NCI-H524 treated with DMSO at 0.1 percent for 48 hours (cell line): ENCODE data around the gene GPER1.
"Not testable (repeated sequence)": the region's sequence is repeated elsewhere in the genome, so short reads cannot be mapped to it uniquely, and the experiment has no call there.

Source experiments
- DNase-seq: peaks from one replicate; lab custom pipeline; 2025; lab: John Stamatoyannopoulos, UW

The GPER1 gene

DNA sequence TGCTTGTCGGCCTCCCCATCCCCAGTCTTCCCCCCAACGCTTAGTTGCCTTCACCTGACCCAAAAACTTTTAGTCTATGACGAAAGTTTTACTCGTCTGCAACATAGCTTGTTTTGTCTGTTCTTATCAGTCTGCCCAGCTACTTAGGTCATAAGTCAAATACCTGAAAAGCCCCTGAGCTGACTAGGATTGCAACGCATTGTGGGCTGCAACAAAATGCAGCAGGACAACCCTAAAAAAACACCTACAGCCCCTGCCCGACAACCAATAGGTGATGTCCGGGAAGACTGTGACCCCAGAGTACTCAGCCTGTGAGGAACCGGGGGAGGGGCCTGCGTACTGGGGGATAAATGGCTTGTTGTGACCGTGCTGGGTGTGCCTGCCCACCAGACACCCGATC lies 19.3 kb upstream of the GPER1 start:
- no peak for DNase-seq

DNA sequence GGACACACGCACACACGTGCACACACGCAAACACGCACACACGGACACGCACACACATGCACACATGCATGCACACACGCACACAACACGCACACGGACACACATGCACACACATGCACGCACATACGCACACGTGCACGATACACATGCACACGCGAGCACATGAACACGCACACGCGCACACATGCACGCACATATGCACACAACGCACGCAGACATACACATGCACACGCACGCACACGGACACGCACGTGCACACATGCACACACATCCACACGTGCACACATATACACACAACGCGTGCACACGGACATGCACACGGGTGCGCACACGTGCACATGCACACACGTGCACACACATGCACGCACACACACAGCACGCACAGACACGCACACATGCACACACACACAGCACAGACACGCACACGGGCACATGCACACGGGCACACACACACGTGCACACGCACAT lies 17.3 kb upstream of the GPER1 start:
- no peak for DNase-seq

DNA sequence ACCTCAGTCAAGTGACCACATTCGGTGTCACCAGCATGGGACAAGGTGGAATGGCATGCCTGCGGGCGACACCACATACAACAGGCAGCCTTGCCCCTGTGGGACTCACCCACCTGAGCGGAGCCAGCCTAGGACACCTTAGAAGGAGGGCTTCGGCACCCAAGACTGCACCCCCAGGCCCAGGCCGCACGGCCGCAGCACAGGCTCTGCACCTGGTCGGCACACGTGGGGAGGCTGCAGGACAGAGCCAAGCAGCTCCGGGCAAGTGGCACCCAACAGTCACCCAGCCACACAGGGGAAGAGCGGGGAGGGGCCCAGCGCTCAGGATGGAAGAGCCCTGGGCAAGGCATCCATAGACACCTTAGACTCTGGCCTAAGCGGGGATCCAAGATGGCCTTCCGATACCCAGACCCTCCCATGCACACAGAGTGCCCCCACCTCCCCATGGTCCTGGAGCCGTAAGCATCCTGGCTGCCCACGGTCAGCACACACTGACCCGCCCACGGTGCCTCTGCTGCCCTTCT lies 16.1 kb upstream of the GPER1 start:
- no peak for DNase-seq

DNA sequence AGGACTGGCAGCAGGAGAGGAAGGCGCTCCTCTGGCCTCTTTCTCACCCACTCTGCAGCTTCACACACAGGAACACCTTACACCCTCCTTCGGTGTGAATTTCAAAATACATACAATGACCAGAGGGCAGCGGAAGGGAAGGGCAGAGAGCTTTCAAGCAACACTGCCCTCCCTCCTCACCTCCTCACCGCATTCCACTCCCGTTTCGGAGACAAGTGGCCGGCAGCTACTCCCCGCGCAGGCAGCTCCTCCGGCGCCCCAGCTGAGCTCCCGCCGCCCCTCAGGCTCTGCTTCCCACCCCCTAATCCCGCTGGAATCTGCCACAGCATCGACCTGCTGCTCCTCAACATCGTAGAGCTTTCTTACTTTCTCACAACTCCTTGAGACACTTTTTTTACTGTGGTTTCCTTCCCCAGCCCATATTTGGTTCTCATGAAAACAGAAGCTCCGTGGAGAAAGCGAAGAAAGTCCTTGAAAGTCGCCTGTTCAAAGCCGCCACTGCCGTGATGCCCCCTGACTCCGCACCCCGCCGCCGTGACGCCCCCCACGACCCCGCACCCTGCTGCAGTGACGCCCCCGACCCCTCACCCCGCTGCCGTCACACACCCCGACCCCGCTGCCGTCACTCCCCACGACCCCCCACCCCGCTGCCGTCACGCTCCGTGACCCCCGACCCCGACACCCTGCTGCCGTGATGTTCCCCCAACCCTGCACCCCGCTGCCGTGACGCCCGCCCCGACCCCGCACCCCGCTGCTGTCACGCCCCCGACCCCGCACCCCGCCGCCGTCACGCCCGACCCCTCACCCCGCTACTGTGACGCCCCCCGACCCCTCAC lies 14.6 kb upstream of the GPER1 start:
- DNase-seq = no peak

DNA sequence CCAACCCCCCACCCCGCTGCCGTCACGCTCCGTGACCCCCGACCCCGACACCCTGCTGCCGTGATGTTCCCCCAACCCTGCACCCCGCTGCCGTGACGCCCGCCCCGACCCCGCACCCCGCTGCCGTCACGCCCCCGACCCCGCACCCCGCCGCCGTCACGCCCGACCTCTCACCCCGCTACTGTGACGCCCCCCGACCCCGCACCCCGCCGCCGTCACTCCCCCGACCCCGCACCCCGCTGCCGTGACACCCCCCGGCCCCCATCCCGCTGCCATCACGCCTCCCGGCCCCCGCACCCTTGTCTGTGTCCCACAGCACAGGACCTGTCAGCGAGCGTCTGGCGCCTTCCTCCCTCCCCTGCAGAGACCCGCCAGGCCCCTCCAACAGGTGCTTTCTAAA lies 13.9 kb upstream of the GPER1 start:
- DNase-seq = not testable (repeated sequence)

DNA sequence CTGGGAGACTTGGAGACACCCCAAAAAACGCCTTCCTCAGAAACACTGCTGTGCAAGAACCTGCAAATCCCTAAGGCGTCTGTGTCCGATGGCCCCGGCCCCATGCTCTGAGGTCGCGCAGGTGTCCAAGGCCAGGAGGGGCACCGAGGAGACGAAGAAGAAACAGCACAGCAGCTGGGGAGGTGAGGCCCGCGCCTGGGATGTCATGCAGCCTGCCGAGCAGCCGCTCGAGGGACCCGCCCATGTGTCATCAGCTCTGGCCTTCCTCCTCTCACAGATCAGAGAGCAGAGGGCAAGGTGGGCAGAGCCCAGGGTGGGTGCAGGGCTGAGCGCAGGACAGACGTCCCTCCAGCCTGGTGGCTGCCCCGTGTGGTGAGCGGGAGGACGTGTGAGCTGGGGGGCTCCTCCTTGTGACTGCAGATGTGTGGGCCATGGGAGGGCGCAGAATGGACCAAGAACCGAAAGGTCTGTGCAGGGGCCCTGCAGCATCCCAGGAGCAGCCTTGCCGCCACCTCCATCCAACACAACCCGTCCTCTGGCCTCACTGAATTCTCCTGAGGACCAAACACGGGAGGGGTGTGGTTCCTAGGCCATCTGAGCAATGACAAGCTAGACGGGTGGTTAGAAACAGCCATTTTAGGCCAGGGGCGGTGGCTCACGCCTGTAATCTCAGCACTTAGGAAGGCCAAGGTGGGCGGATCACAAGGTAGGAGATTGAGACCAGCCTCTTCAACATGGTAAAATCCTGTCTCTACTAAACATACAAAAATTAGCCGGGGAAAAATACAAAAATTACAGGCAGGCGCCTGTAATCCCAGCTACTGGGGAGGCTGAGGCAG lies 13.1 kb upstream of the GPER1 start:
- no peak for DNase-seq

DNA sequence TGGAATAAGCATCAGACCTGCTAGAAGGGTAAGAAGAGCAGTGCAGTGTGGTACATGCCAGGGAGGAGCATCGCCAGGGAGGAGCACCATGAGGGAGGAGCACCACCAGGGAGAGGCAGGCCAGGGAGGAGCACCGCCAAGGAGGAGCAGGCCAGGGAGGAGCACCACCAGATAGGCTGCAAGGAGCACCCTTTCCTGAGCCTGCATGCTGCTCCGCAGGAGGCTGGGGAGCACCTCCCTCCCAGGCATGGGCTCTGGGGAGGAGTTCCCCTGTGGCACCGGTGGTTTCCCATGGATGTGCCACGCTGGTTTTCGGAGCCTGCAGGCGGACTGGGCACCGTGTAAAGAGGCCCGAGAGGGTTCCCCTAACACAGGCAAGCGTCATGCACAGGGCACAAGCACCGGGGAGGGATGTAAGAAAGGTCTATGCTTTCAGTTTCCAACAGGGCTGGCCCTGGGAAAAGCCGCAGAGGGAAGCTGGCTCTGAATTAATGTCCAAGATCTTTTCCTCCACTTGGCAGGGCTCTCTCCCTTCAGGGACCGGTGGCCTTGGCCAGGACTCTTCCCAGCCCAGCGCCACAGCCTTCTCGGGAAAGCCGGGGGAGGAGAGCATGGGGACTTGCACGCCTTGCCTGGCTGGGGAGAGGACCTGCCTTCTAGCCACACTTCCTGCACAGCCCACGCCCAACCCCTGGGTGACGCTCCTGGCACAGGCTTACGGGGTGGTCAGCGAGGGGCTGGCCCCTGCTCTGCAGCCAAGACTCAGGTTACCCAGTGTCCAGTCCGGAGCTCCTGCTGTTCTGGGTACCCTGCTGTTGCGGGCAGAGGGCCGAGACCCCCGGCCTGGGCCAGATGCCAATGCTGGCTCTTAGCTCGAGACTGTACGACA lies 11.5 kb upstream of the GPER1 start:
- DNase-seq = no peak

DNA sequence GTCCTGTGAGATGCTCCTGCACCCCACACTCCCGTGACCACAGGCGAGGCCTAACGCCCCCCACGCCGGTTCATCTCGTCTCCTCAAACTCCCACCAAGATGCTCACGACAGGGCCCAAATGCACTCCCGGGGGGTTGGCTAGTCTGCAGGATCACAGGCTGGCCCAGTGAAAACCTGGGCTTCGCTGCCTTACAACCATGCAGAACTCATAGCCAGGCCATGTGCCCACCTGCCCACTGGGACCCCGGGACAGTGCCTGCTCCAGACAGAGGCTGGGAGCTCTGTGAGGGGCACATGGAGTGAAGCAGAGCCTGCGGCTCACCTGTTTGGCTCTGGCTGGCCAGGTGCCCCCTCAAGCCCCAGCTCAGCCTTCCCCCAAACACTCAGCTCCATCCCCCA lies 9.4 kb upstream of the GPER1 start:
- no peak for DNase-seq

DNA sequence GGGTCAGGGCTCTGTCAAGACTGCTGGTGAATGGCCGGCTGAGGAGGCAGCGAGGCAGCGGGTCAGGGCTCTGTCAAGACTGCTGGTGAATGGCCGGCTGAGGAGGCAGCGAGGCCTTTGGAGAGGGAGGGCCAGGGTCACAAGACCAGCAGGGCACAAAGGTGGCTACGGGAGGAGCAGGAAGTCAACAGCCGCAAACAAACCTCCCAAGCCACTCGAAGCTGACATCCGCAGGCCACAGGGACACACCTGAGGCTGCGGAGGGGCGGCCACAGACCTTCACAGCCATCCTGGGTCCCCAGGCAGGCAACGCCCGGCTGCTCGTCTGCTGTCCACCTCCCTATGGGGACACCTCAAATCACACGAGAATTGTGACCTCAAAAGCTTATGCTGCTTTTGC lies 8.9 kb upstream of the GPER1 start:
- DNase-seq = no peak

DNA sequence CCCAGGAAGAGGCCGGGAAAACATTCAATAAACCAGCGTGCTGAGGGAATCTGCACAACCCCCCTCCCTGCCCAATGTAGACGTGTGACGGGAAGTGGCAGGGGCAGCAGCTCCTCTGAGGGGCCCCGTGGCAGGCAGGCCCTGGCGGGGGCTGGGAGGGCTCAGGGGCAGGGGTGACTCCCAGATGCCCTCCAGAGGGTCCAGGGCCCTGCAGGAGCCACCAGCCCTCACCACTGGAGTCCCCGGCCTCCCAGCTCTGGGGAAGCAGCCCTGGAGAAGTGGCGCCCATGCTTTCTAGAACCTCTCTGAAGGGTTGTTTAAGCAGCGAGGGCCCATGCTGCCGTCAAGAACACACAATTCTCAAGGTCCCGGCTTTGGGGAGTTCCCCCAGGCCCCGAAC lies 8.4 kb upstream of the GPER1 start:
- no peak for DNase-seq

DNA sequence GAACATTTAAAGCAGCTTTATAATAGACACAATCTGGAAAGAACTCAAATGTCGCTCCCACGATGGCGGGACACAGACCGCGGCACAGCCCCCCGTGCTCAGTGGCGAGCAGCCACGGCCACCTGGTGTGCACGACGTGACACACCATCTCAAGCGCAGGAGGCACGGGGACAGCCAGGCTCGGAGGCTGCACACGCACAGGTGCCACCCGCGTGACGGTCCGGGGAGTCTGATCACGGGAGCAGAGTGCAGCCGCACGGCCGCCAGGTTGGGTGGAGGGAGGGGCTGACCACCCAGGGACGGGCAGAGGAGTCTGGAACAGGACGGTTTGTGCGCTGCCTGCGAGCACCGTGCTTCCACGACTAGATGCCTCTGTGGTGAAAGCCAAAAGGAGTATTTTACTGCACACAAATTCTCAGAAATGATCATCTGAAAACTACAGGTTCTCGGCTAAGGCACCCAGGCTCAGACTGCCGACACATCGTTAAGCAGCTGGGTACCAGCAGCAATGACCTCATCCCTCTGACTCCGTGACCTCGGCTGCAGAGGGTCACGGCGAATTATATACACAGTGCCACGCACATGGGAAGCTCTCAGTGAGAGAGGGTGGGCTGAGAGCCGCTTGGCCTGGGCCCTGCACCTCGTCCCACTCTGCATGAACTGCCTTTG lies 7.5 kb upstream of the GPER1 start:
- no peak for DNase-seq

DNA sequence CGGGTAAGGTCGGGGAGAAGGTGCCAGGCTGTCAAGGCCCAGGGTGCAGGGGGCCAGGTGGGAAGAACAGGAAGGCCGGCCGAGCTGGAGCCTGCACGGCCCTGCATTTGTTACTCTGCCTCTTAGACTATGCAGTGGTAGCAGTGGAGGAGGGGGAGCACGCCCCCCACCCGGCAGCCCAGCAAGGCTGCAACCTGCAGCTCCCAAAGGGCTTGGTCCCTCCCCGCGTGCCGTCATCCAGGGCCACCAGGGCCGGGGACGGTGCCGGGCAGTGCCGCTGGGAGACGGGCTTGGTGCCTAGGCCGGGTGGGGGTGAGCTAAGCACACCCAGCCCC lies 7.0 kb upstream of the GPER1 start:
- no peak for DNase-seq

DNA sequence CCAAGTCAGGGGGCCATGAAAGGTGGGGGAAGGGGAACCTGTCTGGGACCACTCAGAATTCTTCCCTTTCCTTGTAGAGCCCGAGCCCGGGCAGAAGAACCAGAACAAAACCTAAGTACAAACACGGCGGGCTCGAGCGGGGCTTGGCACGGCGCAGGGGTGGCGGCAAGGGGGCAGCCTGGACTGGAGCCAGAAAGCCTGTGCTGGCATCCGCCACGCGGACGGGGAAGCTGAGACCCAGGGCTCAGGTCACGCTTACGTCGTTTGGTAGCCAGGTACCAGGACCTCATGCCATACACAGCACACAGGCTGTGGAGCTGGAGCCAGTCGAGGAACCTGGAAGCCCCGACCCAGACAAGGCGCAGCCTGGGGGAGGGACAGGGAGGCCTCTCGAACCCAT lies 6.6 kb upstream of the GPER1 start:
- DNase-seq = no peak

DNA sequence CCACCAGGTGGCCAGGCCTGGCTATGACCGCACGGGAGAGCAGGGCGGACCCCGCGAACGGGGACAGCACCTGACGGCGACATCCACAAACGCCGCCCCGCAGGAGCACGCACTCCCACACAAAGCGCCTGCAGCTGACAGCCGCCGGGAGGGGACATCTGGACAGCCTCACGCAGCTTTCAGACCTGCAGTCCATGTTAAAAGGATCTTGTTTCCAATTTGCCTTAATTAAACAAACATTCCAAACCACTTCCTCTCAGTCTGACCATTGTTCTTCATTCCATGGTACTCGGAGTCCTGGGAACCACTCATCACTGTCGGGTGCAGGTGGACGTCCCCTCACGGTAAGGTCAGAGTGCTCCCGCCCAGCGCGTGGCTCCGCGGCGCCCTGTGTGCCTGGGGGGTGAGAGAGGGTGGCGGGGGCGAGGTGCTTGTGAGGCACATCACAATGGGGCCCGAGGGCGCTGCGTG lies 5.9 kb upstream of the GPER1 start:
- DNase-seq = no peak

DNA sequence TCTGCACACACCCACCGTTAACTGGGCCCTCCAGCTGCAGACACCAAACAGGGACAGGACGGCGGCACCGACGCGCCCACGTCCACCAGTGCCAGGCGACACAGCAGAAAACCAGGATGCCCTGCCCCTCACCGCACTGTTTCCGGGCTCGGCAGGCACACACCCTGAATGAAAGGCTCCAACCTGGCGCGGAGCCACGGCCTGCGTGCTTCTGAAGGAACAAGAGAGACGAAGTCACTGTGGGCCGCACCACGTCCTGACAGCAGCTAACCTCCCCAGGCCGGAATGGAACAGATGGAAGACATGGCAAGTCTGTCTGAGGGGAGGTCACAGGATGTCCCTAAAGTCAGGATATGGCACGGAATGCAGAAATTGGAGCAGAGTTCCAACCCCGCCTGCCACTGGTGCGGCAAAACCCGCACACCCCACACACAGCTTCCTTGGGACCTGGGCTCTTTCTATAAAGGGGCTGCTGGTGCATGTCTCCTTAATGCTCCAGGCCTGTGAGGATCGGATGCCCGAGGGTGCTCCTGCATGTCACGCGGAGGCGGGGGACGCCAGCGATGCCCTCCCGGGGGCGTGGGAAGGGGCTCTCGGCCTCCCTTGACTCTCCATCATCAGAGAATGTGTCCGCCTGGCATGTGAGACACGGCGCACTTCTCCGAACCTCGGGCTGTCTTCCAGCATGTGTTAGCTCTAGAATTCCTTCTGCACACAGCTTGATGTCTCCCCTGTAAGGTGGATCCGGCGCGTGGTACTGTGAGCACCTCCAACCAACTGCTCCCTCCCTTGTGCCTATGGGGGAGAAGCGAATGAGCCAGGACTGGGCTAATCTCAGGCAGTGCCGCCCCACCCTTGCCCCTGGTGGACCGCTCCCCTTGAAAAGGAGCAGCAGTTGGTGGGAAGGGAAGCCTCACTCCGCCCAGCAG lies 3.9 kb upstream of the GPER1 start:
- DNase-seq = no peak

DNA sequence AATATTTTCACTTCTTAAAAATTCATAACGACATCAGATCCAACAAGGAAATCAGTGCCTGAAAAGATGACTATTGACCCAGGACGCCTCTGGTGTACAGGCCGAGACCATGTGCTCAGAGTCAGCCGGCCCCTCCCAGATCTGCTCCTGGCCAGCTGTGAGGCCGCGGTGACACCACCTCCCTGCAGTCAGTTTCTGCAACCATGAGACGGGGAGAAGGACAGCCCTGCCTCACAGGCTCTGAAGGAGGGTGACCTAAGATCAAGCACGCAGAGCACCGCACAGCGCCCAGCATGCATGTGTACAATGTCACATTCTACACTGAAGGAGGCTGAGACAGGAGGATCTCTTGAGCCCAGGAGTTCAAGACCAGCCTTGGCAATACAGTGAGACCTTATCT lies 2.6 kb upstream of the GPER1 start:
- no peak for DNase-seq

DNA sequence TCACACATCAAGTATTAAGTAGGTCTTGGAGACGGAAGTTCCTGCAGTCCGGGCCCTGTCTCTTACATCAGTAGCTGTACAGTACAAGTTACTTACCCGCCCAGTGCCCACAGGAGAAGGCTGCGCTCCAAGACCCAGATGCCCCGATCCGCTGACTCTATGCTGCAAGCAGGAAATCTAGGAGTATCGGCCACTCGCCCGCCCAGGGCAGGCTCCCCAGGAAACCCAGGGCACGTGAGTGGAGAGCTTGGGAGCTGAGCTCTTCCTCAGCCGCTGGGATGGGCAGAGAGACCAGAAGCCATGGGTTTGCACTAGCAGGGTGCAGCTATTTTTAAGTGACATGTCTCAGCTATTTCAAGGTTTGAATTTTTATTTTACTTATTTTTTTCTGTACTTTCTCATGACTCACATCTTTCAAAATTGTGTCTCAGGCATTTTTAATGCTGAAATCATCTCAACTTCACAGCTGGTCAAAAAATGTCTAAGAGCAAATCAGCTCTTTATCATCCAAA lies 1.9 kb upstream of the GPER1 start:
- no peak for DNase-seq

DNA sequence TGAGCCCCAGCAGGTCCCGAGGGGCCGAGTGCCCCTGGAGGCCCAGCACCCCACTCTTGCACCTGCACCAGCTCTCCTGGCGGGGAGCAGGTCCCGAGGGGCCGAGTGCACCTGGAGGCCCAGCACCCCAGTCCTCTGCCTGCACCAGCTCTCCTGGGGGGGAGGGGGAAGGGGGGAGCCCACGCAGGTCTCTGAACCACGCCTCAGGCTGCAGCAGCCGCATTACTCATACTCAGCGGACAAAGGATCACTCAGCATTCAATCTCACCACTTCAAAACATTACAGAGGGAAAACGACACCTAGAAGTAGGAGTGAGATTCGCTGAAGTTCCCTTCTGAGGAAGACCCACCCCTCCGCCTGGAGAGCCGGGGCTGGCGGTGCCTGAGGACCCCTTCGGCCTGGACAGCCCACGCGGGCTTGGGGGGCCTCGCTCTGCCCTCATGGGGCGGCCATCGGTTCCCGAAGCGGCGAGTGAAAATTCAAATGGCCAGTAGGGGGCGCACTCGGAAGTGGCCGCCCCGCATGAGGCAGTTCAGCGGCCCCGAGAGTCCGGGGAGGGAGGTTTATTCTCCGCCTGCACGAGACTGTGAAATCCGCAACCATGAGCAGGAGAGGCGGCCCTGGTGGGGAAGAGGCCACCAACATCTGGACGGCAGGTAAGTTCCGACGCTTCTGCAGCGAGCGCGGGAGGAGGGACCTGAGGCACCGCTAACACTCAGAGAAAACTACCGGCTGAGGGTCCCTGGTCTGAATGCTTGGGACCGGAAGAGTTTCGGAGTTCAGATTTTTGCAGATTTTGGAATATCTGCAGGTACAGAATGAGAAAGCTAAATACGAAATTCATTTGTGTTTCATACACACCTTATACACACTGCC lies 1.1 kb upstream of the GPER1 start:
- no peak for DNase-seq

DNA sequence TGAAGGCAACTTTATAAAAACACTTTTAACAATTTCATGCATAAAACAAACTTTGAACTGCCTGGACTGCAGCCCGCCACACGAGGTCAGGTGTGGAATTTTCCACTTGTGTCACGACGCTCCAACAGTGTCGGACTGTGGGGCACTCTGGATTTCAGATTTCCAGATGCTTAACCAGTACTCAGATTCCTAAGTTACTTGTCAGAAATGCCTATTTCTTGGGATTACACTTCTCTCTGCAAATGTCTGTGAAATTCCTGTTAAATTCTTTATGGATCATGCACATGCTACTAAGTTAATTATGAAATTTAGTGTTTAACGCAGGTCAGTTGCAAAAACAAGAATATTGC lies 473 bp upstream of the GPER1 start:
- no peak for DNase-seq
